Measurements from ENCODE around the gene TANGO6.

GRCh38 chr16:68875871-68876270, 32.5 kb downstream of the TANGO6 start:
- TF ChIP-seq CTCF (conservative IDR thresholded peaks at IDR 0.05 in 1 of 2, IDR thresholded peaks at IDR 0.05 in 1 of 2; ENCODE audit: extremely low read depth in 1 of 2, insufficient read depth in 1 of 2, low read depth in 1 of 2, low read length in 2 of 2) (no peak), EZH2 (IDR thresholded peaks at IDR 0.05; ENCODE audit: borderline replicate concordance, low read length) (no peak)
